ENCODE data around the gene UNK.
A peak's percentile ranks its signal among the peaks of the same experiment; 100 is the strongest.
"Not testable (repeated sequence)": the region's sequence is repeated elsewhere in the genome, so short reads cannot be mapped to it uniquely, and the experiment has no call there.

The UNK gene

GRCh38 chr17:75836605-75837004 is 52.0 kb downstream of the UNK start:
- DNase-seq, result no peak

GRCh38 chr17:75837899-75838298 is 53.3 kb downstream of the UNK start:
- DNase-seq, result no peak

GRCh38 chr17:75838410-75838809 is 53.8 kb downstream of the UNK start:
- DNase-seq, result no peak

- DNase-seq, result no peak
Measured at GRCh38 chr17:75839942-75840798, 55.6 kb downstream of the UNK start.

GRCh38 chr17:75840799-75841164 is 56.2 kb downstream of the UNK start:
- no peak for DNase-seq

GRCh38 chr17:75842411-75842810 is 57.8 kb downstream of the UNK start:
- DNase-seq, result no peak

- DNase-seq, result no peak
Measured at GRCh38 chr17:75842963-75843576, 58.5 kb downstream of the UNK start.

- peak; percentile 93 for DNase-seq
Measured at GRCh38 chr17:75843577-75844529, 59.2 kb downstream of the UNK start, which contains the start of gene UNC13D. TSS of gene UNC13D (minus strand) at chr17:75844404. CDS start at chr17:75844337, 67 bp downstream.

GRCh38 chr17:75844530-75845057 is 60.0 kb downstream of the UNK start:
- peak; percentile 70 for DNase-seq

GRCh38 chr17:75845058-75845711 is 60.6 kb downstream of the UNK start:
- peak; percentile 96 for DNase-seq

- DNase-seq, result no peak
Measured at GRCh38 chr17:75845933-75846691, 61.5 kb downstream of the UNK start.

- no peak for DNase-seq
Measured at GRCh38 chr17:75846692-75847613, 62.3 kb downstream of the UNK start.

GRCh38 chr17:75847614-75848522 is 63.3 kb downstream of the UNK start:
- DNase-seq, result no peak

GRCh38 chr17:75848523-75849278 is 64.1 kb downstream of the UNK start:
- no peak for DNase-seq

GRCh38 chr17:75849279-75849646 is 64.7 kb downstream of the UNK start:
- DNase-seq, result no peak

GRCh38 chr17:75849724-75850123 is 65.1 kb downstream of the UNK start:
- DNase-seq, result no peak

- DNase-seq, result no peak
Measured at GRCh38 chr17:75850928-75851692, 66.5 kb downstream of the UNK start.

GRCh38 chr17:75851693-75851991 is 67.0 kb downstream of the UNK start:
- DNase-seq, result not testable (repeated sequence)
